ENCODE measurements around the gene SCD5. TPM values are rescaled to one million over a fixed set of nuclear protein-coding genes. Genes with fewer than 3 reads are reported as not detected.

Gene SCD5
- total and polyA plus RNA-seq, 2 of the 4 experiments (the other 2 are of a cell fraction) = 12.4 to 13.5 TPM

- 0 out of 2 replicates have a peak, but pooled peaks cover 1% of the 10 kb centered on the region for H3K36me3 ChIP-seq (ENCODE audit: control insufficient read depth, insufficient read depth, low read length)
- H3K9ac ChIP-seq (ENCODE audit: low read depth, low read length) = no peak overlapping the region
- H3K9me1 ChIP-seq (ENCODE audit: insufficient read depth, low read length) = peaks cover 7% of the 10 kb centered on the region
- dilution Hi-C loops (cut with HindIII; ENCODE audit: low sequenced_read_pairs, unreplicated experiment) = no loop called here
- no peak overlapping the region for H3K4me3 ChIP-seq (ENCODE audit: insufficient read depth, low read depth, low read length)
- H3K18ac ChIP-seq (ENCODE audit: low read depth, low read length) = no peak overlapping the region
- no peak overlapping the region for H4K5ac ChIP-seq (ENCODE audit: low read depth, low read length)
- H3K14ac ChIP-seq (replicated peaks; ENCODE audit: low read depth, low read length) = no peak overlapping the region
- no peak overlapping the region for H2AFZ ChIP-seq (replicated peaks; ENCODE audit: low read length, poor library complexity)
- H3K56ac ChIP-seq (ENCODE audit: extremely low read depth, insufficient read depth, low read length) = no peak overlapping the region
- peaks cover 4% of the 10 kb centered on the region for H3K4me1 ChIP-seq (ENCODE audit: control insufficient read depth, insufficient read depth, low read length)
- no peak overlapping the region for H4K8ac ChIP-seq (ENCODE audit: low read depth in 2 of 2, low read length in 2 of 2)
- no peak for TF ChIP-seq CHD1 (IDR thresholded peaks at IDR 0.05; ENCODE audit: low read depth, low read length)
- no peak for TF ChIP-seq MAFK (IDR thresholded peaks at IDR 0.05; ENCODE audit: low read depth, low read length)
- TF ChIP-seq RAD21 (IDR thresholded peaks at IDR 0.05; ENCODE audit: low read length) = no peak
- TF ChIP-seq, protein P1, sequence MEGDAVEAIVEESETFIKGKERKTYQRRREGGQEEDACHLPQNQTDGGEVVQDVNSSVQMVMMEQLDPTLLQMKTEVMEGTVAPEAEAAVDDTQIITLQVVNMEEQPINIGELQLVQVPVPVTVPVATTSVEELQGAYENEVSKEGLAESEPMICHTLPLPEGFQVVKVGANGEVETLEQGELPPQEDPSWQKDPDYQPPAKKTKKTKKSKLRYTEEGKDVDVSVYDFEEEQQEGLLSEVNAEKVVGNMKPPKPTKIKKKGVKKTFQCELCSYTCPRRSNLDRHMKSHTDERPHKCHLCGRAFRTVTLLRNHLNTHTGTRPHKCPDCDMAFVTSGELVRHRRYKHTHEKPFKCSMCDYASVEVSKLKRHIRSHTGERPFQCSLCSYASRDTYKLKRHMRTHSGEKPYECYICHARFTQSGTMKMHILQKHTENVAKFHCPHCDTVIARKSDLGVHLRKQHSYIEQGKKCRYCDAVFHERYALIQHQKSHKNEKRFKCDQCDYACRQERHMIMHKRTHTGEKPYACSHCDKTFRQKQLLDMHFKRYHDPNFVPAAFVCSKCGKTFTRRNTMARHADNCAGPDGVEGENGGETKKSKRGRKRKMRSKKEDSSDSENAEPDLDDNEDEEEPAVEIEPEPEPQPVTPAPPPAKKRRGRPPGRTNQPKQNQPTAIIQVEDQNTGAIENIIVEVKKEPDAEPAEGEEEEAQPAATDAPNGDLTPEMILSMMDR (conservative IDR thresholded peaks at IDR 0.05; ENCODE audit: low read depth, low read length) = no peak
- no peak for TF ChIP-seq CEBPB (IDR thresholded peaks at IDR 0.05; ENCODE audit: low read depth, low read length)
- no peak for TF ChIP-seq MAZ (IDR thresholded peaks at IDR 0.05; ENCODE audit: borderline replicate concordance, low read depth, low read length)
- TF ChIP-seq RCOR1 (IDR thresholded peaks at IDR 0.05; ENCODE audit: insufficient replicate concordance, low read length) = no peak
- no peak for TF ChIP-seq FOS (IDR thresholded peaks at IDR 0.05; ENCODE audit: low read depth, low read length)
- TF ChIP-seq, protein P2, sequence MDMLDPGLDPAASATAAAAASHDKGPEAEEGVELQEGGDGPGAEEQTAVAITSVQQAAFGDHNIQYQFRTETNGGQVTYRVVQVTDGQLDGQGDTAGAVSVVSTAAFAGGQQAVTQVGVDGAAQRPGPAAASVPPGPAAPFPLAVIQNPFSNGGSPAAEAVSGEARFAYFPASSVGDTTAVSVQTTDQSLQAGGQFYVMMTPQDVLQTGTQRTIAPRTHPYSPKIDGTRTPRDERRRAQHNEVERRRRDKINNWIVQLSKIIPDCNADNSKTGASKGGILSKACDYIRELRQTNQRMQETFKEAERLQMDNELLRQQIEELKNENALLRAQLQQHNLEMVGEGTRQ (IDR thresholded peaks at IDR 0.05; ENCODE audit: low read depth, low read length) = no peak
- TF ChIP-seq ELK1 (IDR thresholded peaks at IDR 0.05; ENCODE audit: borderline replicate concordance, low read depth, low read length) = no peak
- TF ChIP-seq BHLHE40 (IDR thresholded peaks at IDR 0.05; ENCODE audit: low read depth, low read length) = no peak
- no peak for TF ChIP-seq MXI1 (IDR thresholded peaks at IDR 0.05; ENCODE audit: borderline replicate concordance, low read depth, low read length)
- no peak for TF ChIP-seq NFE2L2 (IDR thresholded peaks at IDR 0.05; ENCODE audit: low read depth, low read length)
- no peak for TF ChIP-seq SMC3 (IDR thresholded peaks at IDR 0.05; ENCODE audit: low read depth, low read length)
- TF ChIP-seq RFX5 (IDR thresholded peaks at IDR 0.05; ENCODE audit: low read depth, low read length) = no peak
- no peak overlapping the region for H2BK20ac ChIP-seq (ENCODE audit: low read depth, low read length)
- H4K20me1 ChIP-seq (ENCODE audit: insufficient read depth, low read length) = peaks cover 8% of the 10 kb centered on the region
- peaks cover 30 to 41% of the 10 kb centered on the region in 2 experiments for H3K79me1 ChIP-seq (ENCODE audit: low read depth in 1 of 2, low read length in 2 of 2)
- BruUV-seq (replicated peaks) = no TSS peak
- H3K4ac ChIP-seq (ENCODE audit: low read depth, low read length) = no peak overlapping the region
- H4K91ac ChIP-seq (ENCODE audit: insufficient read depth, low read depth, low read length) = no peak overlapping the region
- 80% methylated on average over 1 of the region's 8 CpGs; no CpG with 5 or more reads in 1 of the 2 experiments for WGBS, 2 experiments (ENCODE audit: extremely low coverage in 2 of 2, insufficient read length in 1 of 2)
- H3K27ac ChIP-seq (ENCODE audit: insufficient read depth, low read length) = no peak overlapping the region
- H3K27me3 ChIP-seq (ENCODE audit: control insufficient read depth, insufficient read depth, low read length) = no peaks in the 10 kb centered on the region
- no peak overlapping the region for H2BK5ac ChIP-seq (ENCODE audit: low read depth, low read length, poor library complexity, severe bottlenecking)
- ATAC-seq (ENCODE audit: low read depth) (no peak), DNase-seq (no peak)
- ChIA-PET CTCF (no interaction called here), POLR2A (ENCODE audit: unreplicated experiment) (no interaction called here)
- H3K23ac ChIP-seq (ENCODE audit: low read depth, low read length) = no peak overlapping the region
- in situ Hi-C loops (cut with MboI; ENCODE audit: low sequenced_read_pairs) = no loop called here
- intact Hi-C loops (cut with micrococcal nuclease) = no loop called here
- no peak overlapping the region for H3K4me2 ChIP-seq (ENCODE audit: low read depth, low read length)
- no peak overlapping the region for H2AK5ac ChIP-seq (ENCODE audit: low read depth, low read length)
- peak overlapping the region; percentile 26 for H2AK9ac ChIP-seq (replicated peaks; ENCODE audit: low read depth, low read length, poor library complexity)
- H3K9me3 ChIP-seq (ENCODE audit: control insufficient read depth, insufficient read depth, low read length) = no peaks in the 10 kb centered on the region
- no peak overlapping the region for H2BK15ac ChIP-seq (ENCODE audit: low read depth, low read length)
- no peak overlapping the region for H2BK120ac ChIP-seq (ENCODE audit: low read depth, low read length)
These were observed 8.4 kb downstream of the SCD5 start for GRCh38 chr4:82790060-82790660.

Data from IMR-90 (cell line).